HTERT RPE-1 (cell line): ENCODE data around the gene ZNF418.
"Not testable (repeated sequence)": the region's sequence is repeated elsewhere in the genome, so short reads cannot be mapped to it uniquely, and the experiment has no call there.

Experiments
- in situ Hi-C: fragments of 300-500 bp; cut with MboI; formaldehyde crosslinking; loops from 4 replicates; pipeline ENCODE4 v1.14.3; 2020; ENCODE audit warnings: low sequenced_read_pairs

Gene ZNF418

DNA sequence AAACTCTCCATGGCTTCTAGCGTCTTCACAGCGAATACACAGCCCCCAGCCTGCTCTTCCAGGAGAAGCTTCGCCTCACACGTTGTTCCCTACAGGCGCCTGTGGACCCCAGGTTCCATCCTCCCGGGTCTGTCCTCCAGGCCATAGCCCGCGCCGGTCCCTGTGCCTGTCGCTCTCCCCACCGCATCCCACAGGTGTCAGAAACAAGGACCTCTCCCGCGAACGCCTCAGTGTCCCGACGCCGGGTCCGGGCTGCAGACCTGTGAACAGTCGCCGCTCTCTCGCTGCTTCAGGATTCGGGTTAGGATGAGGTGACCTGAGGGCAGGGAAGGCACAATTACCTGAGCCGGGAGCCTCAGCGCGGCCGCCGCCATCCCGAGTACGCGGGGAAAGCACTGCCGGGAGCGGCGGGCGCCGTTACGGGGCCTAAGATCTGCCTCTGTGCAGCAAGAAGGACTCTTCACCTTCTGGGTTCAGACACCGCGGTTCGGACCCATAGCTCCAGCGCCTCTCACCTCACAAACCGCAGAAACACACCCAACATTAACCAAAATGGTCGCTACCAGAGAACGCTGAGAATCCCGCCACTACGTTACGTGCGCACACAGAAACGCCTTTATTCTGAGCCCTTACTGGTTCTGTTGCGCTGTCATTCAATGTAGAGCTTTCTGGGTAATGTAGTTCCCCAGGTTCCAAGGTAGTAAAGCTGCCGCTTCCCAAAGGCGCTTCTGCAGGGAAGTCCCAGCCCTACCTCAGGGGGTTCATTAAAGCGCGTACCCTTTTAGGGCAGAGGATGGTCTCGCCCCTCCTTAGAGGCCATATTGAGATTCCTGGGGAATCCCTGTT lies at the start of gene ZNF418:
Gene ZNF418 (minus strand): TSS at position 583 of the 846 bp plus-strand sequence. CDS start 1,580 bp downstream, outside the sequence.
- in situ Hi-C loops, result no loop called here

DNA sequence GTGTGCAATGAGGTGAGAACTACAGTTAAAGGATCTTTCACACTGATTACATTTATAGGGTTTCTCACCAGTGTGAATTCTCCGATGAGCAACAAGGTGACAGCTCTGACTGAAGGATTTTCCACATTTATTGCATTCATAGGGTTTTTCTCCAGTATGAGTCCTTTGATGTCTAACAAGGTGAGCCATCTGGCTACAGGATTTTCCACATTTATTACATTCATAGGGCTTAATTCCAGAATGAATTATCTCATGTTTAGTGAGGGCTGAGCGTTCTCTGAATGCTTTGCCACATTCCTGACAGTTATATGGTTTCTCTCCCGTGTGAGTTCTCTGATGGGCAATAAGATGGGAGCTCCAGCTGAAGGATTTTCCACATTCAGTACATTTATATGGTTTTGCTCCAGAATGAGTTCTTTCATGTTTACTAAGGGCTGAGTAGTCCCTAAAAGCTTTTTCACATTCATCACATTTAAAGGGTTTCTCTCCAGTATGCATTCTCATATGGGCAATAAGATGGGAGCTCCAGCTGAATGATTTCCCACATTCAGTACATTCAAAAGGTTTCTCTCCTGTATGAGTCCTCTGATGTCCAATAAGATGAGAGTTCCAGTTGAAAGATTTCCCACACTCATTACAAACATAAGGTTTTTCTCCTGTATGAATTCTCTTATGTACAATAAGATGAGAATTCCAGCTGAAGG lies 43.5 kb upstream of the ZNF418 start:
- in situ Hi-C loops, result no loop called here

DNA sequence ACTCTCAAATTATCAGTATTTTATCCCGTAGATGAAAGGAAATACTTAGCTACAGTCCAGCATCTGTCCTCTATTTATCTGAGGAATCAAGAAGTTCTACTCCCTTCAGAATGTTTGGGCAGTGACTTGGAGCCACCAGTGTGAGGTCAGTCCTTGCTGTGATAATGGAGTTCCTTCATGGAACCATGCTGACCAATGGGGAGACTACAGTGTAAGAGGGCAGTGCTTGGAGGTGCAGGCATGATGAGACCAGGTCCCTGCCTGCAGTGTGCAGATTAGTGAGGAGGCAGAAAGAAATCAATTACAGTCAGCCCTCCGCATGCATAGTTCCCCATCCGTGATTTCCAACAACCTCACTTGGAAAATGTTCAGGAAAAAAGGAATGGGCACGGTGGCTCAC lies 39.2 kb upstream of the ZNF418 start, which contains the start of gene C19orf18:
Gene C19orf18 (minus strand): TSS at position 101 of the 400 bp plus-strand sequence. CDS start 102 bp downstream, outside the sequence.
- in situ Hi-C loops, result no loop called here

GRCh38 chr19:57964761-57965160 lies 29.6 kb upstream of the ZNF418 start:
- in situ Hi-C loops, result no loop called here

- in situ Hi-C loops, result no loop called here
Measured at GRCh38 chr19:57961785-57962184, 26.6 kb upstream of the ZNF418 start.

GRCh38 chr19:57954996-57955395 lies 19.8 kb upstream of the ZNF418 start:
- in situ Hi-C loops, result no loop called here

GRCh38 chr19:57949702-57950101 lies 14.5 kb upstream of the ZNF418 start:
- in situ Hi-C loops, result no loop called here

DNA sequence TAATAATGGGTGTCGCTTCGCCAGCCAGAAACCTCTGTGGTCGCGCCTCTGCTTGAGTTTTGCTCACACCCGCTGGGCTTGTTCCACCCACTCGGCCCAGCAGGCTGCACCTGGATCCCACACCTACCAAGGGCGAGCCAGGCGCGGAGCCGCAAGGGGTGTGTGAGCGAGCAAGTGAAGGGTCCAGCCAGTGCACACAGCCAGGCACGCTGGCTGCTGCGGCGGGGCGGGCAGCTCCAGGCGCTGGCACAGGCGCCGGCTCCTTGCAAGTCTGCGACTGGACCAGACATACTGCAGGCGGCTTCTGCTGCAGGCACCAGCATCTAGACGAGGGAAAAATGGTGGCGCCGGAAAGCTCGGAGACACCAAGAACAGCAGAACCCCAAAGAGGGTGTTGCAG lies 14.1 kb upstream of the ZNF418 start:
- in situ Hi-C loops, result no loop called here

DNA sequence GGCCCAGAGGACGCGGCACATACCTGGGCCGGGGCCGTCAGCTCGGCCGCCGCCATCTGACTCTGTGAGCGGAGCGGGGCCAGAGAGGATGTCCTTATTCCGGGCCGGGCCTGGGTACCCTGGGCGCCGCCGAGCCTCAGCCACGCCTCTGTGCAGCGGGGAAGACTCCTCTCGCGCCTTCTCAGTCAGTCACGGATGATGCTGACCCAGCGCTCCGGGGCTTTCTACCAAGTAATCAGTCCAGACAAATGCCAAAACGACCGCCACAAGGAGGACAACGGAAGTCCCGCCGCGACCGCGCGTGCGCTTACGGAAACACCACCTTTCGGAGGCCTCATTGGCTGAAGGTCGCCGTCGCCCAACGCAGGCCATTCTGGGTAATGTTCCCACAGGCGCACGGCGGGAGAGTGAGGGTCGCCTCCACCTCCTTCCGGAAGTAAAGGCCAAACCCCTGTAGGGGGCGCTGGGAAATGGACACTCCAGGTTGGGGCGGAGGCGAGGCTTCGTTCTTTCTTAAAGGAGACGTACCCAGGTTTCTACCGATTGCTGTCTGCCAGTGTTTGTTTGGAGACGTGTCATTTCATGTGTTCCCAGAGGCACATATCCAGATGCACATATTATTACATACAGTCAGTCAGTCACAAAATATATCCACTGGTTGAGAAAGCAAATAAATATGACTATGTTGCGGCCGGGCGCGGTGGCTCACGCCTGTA lies 12.4 kb upstream of the ZNF418 start, which contains the start of gene ZNF256:
Gene ZNF256 (minus strand): TSS at position 288 of the 716 bp plus-strand sequence. CDS start 232 bp downstream, at position 56.
- in situ Hi-C loops, result no loop called here

DNA sequence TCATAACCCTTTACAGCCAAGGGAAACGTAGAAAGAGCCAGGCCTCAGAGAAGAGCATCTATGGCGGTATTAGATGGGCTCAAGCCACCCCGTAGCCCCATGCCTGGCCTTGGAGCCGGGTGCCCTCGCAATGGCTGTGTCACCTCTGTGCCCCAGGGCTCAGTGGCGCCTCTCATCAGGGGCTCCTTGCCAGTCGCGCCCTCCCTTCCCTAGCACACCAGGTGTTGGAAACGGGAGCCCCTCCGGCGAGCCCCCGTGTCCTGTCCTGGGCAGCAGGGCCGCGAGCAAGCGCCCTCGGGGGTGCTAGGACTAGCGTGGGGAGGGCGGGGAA lies 11.9 kb upstream of the ZNF418 start:
- in situ Hi-C loops, result no loop called here

DNA sequence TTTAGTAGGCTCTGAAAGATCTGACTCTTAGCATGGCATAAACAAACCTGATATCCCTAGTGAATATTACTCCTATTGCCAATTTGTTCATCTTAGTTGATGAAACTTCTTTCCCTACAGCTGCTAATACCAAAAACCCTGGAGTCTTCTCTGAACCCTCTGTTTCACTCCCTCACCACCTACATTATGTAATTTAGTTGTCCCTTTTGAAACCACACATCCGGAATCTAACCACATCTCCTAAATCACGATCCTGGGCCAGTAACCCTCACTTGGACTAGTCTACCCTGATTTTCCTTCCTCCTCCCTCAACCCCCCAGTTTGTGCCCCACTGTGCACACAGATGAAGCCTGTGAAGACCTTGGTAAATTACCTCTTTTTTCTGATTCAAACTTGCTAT lies 11.1 kb upstream of the ZNF418 start:
- in situ Hi-C loops, result no loop called here

- in situ Hi-C loops, result no loop called here
Measured at GRCh38 chr19:57941593-57941992, 6.4 kb upstream of the ZNF418 start.

DNA sequence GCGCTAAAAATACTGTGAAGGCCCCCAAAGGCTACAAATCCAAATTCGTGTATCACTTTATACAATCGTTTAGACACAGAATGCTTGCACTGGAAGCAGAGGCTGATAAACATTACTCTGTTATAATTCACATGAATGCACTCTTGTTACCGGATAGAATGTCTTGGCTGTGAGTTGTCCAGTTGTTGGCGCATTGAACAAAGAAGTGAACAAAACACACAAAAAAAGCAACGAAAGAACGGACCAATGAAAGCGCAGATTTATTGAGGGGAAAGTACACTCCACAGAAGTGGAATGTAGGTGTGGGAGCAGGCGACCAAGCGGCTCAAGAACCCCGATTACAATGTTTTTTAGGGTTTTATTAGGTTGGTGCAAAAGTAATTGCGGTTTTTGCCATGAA lies 529 bp upstream of the ZNF418 start:
- in situ Hi-C loops, result no loop called here

DNA sequence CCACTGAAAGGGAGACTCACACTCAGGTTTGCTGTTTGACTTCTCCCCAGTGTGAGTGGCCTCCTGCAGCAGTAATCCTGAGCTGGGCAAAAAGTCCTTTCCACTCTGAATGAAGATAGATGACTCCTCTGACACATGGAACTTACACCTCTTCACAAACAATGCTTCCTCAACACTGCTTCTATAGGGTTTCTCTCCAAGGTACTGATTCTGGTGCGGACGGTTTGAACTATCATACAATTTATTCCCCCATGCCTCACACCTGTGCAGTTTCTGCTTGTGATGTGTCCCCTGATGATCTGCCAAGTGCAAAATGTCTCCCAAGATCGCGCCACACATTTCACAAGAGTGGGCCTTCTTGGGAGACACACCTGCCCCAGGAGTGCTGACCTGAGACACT lies 7.6 kb downstream of the ZNF418 start:
- in situ Hi-C loops, result no loop called here

- in situ Hi-C loops, result not testable (repeated sequence)
Measured at GRCh38 chr19:57916168-57916995, 18.8 kb downstream of the ZNF418 start, which contains the start of gene ZNF417. ZNF417 (minus strand) TSS chr19:57916592; CDS start chr19:57916411, 181 bp downstream.

DNA sequence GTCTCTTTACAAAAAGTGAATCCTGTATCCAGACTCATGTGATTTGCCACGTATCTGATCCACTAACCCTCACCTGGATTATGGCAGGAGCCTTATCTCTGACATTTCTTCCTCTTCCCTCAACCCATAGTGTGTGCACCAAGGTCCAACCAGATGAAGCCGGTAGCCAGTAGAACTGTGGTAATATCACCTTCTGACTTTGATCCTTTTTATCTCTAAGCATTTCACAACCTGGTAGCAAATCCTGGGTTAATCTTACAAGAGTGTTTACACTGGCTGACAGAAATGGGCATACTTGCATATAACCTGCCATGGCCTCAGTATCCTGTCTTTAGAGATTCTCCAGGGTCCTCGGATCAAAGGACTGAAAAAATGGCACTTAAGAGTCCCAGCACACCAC lies 20.7 kb downstream of the ZNF418 start:
- in situ Hi-C loops, result no loop called here

- in situ Hi-C loops, result no loop called here
Measured at GRCh38 chr19:57907394-57907793, 27.8 kb downstream of the ZNF418 start.

- in situ Hi-C loops, result no loop called here
Measured at GRCh38 chr19:57905258-57905657, 29.9 kb downstream of the ZNF418 start.

GRCh38 chr19:57903618-57904184 lies 31.5 kb downstream of the ZNF418 start:
- in situ Hi-C loops, result no loop called here

DNA sequence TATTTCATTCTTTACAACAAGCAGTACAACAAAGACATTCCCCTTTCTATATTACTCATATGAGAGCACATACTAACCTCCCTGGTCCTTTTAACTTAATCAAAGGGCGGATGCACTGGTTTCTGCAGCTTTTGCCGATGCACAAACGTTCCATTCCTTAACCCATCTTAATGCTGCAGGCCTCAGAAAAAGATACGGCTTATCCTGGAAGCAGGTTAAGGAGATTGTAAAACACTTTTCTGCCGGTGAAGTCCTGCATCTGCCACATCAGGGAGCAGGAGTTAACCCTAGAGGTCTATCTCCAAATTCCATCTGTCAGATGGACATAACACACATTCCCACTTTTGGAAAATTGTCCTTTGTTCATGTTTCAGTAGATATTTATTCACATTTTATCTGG lies 34.9 kb downstream of the ZNF418 start:
- in situ Hi-C loops, result no loop called here
